ENCODE data around the gene TTC17.
A peak's percentile ranks its signal among the peaks of the same experiment; 100 is the strongest.
"Not testable (repeated sequence)": the region's sequence is repeated elsewhere in the genome, so short reads cannot be mapped to it uniquely, and the experiment has no call there.

Gene TTC17, protein sequence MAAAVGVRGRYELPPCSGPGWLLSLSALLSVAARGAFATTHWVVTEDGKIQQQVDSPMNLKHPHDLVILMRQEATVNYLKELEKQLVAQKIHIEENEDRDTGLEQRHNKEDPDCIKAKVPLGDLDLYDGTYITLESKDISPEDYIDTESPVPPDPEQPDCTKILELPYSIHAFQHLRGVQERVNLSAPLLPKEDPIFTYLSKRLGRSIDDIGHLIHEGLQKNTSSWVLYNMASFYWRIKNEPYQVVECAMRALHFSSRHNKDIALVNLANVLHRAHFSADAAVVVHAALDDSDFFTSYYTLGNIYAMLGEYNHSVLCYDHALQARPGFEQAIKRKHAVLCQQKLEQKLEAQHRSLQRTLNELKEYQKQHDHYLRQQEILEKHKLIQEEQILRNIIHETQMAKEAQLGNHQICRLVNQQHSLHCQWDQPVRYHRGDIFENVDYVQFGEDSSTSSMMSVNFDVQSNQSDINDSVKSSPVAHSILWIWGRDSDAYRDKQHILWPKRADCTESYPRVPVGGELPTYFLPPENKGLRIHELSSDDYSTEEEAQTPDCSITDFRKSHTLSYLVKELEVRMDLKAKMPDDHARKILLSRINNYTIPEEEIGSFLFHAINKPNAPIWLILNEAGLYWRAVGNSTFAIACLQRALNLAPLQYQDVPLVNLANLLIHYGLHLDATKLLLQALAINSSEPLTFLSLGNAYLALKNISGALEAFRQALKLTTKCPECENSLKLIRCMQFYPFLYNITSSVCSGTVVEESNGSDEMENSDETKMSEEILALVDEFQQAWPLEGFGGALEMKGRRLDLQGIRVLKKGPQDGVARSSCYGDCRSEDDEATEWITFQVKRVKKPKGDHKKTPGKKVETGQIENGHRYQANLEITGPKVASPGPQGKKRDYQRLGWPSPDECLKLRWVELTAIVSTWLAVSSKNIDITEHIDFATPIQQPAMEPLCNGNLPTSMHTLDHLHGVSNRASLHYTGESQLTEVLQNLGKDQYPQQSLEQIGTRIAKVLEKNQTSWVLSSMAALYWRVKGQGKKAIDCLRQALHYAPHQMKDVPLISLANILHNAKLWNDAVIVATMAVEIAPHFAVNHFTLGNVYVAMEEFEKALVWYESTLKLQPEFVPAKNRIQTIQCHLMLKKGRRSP

GRCh38 chr11:43358801-43359421 lies at the start of gene TTC17:
TTC17 (plus strand) TSS chr11:43358920; CDS start chr11:43358955, 35 bp downstream.
- peak; percentile 32 to 96 (median 89) for DNase-seq

GRCh38 chr11:43311791-43312607 lies 46.7 kb upstream of the TTC17 start, which contains the start of gene API5:
API5 (plus strand) TSS chr11:43311996; CDS start chr11:43312128, 132 bp downstream.
- DNase-seq: peak in 55 of 56 donors; percentile 53 to 94 (median 86)

GRCh38 chr11:43315966-43316365 lies 42.8 kb upstream of the TTC17 start:
- DNase-seq: no peak

DNA sequence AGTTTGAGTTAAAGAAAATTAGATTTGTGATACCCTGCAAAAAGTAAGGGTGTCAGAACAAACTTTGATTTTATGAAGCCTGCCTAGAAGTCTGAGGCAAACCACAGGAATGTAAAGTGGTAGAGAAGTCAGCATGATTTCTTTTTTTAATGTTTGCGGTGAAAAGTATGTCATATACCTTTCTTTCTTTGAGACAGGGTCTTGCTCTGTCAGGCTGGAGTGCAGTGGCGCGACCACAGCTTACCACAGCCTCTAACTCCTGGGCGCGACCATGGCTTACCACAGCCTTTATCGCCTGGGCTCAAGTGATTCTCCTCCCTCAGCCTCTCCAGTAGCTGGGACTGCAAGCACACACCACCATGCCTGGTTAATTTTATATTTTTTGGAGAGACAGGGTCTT lies 42.3 kb upstream of the TTC17 start:
- no peak for DNase-seq

GRCh38 chr11:43327987-43328386 lies 30.7 kb upstream of the TTC17 start:
- peak in 2 of 56 donors; percentile 2 to 5 for DNase-seq

- DNase-seq: no peak
Measured at GRCh38 chr11:43328482-43328881, 30.2 kb upstream of the TTC17 start.

DNA sequence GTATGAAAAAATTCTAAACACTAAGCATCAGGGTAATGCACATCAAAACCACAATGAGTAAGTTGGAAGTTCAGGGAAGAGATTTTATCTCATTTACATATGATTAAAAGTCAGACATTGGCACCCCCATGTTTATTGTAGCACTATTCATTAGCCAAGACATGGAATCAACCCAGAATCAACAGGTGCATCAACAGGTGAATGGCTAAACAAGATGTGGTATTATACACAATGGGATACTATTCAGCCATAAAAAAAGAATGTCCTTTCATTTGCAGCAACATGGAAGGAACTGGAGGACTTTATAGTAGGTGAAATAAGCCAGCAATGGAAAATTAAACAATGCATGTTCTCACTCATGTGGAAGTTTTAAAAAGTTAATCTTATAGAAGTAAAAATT lies 17.6 kb upstream of the TTC17 start:
- no peak for DNase-seq

DNA sequence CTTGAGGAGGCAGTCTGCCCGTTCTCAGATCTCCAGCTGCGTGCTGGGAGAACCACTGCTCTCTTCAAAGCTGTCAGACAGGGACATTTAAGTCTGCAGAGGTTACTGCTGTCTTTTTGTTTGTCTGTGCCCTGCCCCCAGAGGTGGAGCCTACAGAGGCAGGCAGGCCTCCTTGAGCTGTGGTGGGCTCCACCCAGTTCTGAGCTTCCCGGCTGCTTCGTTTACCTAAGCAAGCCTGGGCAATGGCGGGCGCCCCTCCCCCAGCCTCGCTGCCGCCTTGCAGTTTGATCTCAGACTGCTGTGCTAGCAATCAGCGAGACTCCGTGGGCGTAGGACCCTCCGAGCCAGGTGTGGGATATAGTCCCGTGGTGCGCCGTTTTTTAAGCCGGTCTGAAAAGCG lies 7.3 kb upstream of the TTC17 start:
- DNase-seq: not testable (repeated sequence)

DNA sequence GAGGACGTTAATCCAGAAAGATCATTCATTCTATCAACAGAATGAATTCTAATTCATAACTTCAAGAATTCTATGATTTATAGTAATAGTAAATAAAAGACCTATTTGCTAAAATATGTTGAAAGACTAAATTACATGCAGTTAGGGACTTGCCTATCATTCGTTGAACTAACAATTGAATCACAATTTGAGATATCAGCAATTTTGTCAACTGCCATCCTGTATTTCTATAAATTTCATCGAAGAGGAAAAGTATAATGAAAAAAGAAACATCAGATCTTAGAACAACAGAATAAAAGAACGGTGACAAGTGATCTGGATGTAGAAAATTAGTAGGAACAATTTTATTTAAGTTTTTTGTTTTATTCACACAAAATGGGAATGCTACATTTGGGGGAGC lies 4.4 kb upstream of the TTC17 start:
- no peak for DNase-seq

DNA sequence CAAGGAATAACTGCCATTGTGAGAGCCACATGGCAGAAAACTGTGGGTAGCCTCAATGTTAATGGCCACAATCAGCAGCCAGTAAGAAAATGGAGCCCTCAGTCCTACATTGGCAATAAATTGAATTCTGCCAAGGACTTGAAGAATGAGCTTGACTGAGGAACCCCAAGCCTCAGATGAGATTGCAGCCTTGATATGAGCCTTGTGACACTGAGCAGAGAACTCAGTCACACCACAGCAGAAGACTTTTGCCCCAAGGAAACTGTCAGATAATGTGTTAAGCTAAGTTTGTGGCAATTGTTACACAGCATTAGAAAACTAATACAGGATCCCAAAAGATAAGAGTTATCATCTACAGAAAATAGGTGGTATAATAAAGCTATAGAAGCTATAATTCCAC lies 2.4 kb upstream of the TTC17 start:
- no peak for DNase-seq

DNA sequence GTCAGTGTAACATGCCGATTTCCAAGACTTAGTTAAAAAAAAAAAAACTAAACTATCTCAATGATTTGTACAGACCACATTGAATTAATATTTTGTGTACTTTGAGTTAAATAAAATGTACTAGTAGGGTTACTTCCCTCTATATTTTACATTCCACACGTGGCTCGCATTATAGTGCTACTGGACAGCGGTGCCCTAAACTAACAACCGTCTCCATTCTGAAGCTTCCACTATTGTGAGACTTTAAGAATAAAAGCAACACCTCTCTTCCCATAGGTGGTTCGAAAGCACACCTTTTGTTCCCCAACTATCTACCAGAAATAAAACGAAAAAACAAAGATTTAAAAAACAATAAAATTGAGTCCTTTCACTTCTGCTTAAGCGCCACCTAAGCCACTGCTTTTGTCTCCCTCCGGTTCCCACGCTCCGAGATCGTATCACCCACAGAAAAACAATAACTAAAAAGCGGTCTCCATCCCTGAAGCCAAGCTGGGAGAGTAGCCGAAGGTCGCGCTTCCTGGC lies 380 bp upstream of the TTC17 start:
- DNase-seq: no peak

DNA sequence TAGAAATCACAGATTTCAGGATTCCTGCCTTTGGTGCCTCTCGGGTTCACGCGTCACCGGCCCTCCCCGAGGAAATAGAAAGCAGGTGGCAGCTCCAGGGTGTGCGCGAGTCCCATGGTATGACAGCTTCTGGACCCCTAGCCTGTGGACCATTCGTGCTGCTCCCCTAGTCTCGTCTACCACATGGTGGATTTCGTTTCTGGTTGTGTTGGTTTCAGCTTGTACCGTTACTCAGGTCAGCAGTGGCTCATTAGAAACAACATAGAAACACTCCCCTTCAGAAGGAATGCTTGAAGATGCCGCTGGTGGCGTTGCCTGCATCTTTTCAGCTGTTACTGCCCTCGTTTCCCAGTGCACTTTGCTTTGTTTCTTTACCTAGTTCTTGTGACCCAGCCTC lies 700 bp downstream of the TTC17 start:
- DNase-seq: peak in 19 of 56 donors; percentile 15 to 64 (median 38)

- DNase-seq: no peak
Measured at GRCh38 chr11:43360361-43361032, 1.8 kb downstream of the TTC17 start.

- no peak for DNase-seq
Measured at GRCh38 chr11:43366677-43367076, 8.0 kb downstream of the TTC17 start.

- DNase-seq: no peak
Measured at GRCh38 chr11:43367382-43368178, 8.9 kb downstream of the TTC17 start.

DNA sequence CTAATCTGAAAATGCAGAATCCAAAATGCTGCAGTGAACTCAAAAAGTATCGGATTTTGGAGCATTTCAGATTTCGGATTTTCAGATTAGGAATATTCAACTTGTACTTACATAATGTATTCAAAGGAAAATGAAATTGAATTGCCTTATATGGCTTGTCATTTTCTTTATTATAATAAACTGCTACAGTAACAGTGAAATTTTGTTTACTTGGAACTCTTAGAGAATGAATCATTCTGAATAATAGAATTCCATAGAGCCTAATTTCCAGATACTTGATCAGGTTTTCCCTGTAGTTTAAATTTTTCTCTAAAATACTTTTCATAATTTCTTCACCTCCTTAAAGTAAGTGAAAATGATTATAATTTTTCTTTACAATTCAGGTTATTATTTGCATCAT lies 17.3 kb downstream of the TTC17 start:
- DNase-seq: no peak

- DNase-seq: no peak
Measured at GRCh38 chr11:43376594-43376993, 17.9 kb downstream of the TTC17 start.

DNA sequence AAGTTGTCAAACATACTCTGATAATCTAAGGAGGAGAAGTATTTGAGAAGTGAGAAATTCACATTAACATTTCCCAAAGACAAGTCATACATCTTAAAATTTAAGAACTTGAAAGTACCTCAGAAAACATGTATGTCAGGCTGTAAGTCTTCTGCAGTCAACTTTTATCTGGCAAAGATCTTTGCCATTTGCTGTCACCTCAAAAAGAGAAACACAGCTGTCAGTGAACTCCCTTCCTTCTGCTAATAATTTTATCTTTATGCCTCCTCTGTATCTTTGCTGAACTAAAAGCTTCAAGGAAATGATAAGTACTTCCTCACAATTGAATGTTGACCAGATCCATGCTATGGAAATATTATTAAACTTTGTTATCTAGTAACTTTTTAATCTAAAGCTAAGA lies 18.7 kb downstream of the TTC17 start:
- no peak for DNase-seq

DNA sequence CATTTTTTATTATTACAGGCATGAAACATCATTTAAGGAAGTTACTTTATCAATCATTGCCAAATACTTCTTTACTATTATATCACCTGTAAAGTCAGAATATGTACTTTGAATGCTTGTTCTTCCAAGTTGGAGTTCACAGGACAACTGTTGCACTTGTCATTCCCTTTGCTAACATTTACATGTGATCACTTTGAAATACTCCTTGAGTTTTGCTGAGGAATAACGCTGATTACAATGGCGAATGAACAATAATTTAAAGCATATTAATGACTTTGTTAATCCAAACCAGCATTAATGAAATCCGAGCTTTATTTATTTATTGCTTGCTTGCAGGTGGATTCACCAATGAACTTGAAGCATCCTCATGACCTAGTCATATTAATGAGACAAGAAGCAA lies 20.2 kb downstream of the TTC17 start:
- DNase-seq: no peak
